ENCODE results near the gene GGCX. TPM values are rescaled to one million over a fixed set of nuclear protein-coding genes. Genes with fewer than 3 reads are reported as not detected.
A peak's percentile ranks its signal among the peaks of the same experiment; 100 is the strongest.

Gene GGCX
- total RNA-seq, 1 donor: 43.3 TPM

GRCh38 chr2:85514323-85514722 lies 47.0 kb downstream of the GGCX start:
- no peak overlapping the region for H3K4me3 ChIP-seq (ENCODE audit: low read depth, low read length)
- TF ChIP-seq CTCF (IDR thresholded peaks at IDR 0.05; ENCODE audit: insufficient read depth, low read length): no peak
- no peak for DNase-seq (ENCODE audit: low read depth)

- DNase-seq (ENCODE audit: low read depth): no peak
- no peak for TF ChIP-seq CTCF (IDR thresholded peaks at IDR 0.05; ENCODE audit: insufficient read depth, low read length)
- no peak overlapping the region for H3K4me3 ChIP-seq (ENCODE audit: low read depth, low read length)
Observed at GRCh38 chr2:85511008-85511811, 50.1 kb downstream of the GGCX start.

DNA sequence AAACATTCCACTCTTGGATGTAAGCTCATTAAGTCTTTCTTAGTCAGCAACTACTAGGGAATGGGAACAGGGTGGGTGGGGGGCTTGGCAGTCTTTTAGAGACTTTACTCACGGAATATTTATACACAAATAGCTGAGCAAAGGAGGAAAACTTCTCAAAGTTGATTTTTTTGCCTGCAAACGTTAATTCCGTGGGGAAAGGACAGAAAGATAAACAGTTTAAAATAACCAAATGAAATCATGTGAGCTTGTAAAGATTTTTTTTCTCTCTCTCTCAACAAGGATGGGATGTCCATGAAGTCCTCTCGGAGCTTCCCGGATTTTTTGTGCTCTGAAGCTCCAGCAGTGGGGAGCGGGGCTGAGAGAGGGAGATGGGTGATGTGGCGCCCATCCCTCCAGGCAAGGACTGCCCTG lies 54.5 kb downstream of the GGCX start:
- H3K4me3 ChIP-seq (ENCODE audit: low read depth, low read length): no peak overlapping the region
- DNase-seq (ENCODE audit: low read depth): peak; percentile 60
- no peak for TF ChIP-seq CTCF (IDR thresholded peaks at IDR 0.05; ENCODE audit: insufficient read depth, low read length)

DNA sequence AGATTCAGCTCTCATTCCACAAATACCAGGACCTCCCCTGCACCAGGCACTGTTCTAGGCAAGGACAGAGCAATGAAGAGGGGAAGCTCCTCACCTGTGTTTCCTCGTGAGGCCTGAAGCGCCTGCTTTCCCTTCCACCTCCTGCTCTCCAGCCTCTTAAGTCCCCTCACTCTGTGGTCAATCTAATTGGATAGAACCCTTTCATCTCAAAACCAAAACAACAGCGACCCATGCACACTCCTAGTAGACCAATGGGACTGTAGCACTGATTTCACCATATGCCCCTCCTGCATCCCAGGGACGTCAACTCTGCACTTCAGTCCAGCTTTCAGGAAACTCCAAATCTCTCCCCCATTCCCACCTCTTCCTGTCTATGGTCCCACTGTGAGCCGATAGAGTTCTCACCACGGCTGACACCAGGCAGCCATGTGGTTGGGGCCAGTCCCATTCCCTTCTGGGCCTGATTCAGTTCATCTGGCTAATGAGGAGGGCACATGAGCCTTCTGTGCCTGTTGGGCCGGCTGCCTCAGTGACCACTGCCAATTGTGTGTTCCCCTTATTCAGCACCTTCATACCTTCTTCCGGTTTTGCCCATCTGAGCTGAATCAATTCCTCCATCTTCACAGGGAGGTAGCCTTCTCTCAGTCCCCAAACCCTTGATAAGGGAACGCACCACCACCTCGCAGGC lies 55.6 kb downstream of the GGCX start:
- no peak for TF ChIP-seq CTCF (IDR thresholded peaks at IDR 0.05; ENCODE audit: insufficient read depth, low read length)
- no peak overlapping the region for H3K4me3 ChIP-seq (ENCODE audit: low read depth, low read length)
- no peak for DNase-seq (ENCODE audit: low read depth)

GRCh38 chr2:85504778-85505261 lies 56.5 kb downstream of the GGCX start:
- no peak overlapping the region for H3K4me3 ChIP-seq (ENCODE audit: low read depth, low read length)
- no peak for TF ChIP-seq CTCF (IDR thresholded peaks at IDR 0.05; ENCODE audit: insufficient read depth, low read length)
- DNase-seq (ENCODE audit: low read depth): peak; percentile 91

DNA sequence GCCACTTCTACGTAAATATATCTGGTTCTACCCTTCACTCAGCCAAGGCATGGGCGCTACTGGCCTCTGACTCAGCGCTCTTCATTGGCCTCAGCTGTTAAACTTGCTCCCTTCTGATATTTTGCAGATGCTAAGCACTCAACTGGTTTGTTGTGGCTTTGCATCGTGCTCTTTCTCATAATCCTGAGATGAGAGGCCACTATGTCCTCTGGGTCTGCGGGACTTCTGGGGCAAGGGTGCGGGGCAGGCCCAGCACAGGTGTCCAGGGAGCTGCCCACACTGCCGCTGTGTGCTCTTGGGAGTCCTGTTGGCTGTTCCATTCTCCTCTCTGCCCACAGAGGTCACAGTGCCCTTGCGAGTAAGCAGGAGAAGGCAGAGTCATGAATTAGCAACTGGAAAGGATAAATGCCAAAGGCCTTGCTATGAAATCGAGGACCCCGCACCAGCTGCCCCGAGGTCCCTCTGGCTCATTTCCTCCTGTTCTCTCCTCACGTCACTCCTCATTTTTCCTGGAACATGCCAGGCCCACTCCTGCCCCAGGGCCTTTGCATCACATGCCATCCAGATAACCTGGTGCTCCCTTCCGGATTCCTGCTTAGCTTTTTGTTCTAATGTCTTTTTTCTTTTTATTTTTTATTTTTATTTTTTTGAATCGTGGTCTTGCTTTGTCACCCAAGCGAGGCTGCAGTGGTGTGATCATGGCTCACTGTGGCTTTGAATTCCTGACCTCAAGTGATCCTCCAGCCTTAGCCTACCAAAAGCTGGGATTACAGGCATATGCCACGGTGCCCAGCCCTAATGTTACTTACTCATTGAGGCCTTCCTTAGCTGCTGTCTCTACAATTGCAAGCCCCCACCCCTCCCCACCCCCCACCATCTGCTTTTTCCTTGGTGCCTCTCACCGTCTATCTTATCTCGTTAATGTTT lies 57.2 kb downstream of the GGCX start:
- H3K4me3 ChIP-seq (ENCODE audit: low read depth, low read length): no peak overlapping the region
- no peak for TF ChIP-seq CTCF (IDR thresholded peaks at IDR 0.05; ENCODE audit: insufficient read depth, low read length)
- DNase-seq (ENCODE audit: low read depth): peak; percentile 69
